GM19372 (cell line): ENCODE data around the gene TIMMDC1.
A peak's percentile ranks its signal among the peaks of the same experiment; 100 is the strongest.
"Not testable (repeated sequence)": the region's sequence is repeated elsewhere in the genome, so short reads cannot be mapped to it uniquely, and the experiment has no call there.

ENCODE experiments used
- ATAC-seq: cut with Tn5 transposase; IDR thresholded peaks from one replicate; pipeline ENCODE4 v1.9.1; 2021; ENCODE audit warnings: mild to moderate bottlenecking, low read depth, moderate library complexity; ENCODE audit not compliant: unreplicated experiment

The TIMMDC1 gene

GRCh38 chr3:119553823-119554415 lies 55.6 kb downstream of the TIMMDC1 start:
- ATAC-seq, result no peak

GRCh38 chr3:119555309-119555735 lies 57.0 kb downstream of the TIMMDC1 start:
- no peak for ATAC-seq

GRCh38 chr3:119555929-119556328 lies 57.6 kb downstream of the TIMMDC1 start:
- no peak for ATAC-seq

GRCh38 chr3:119557192-119557876 lies 59.0 kb downstream of the TIMMDC1 start:
- no peak for ATAC-seq

- no peak for ATAC-seq
These were observed 59.5 kb downstream of the TIMMDC1 start for GRCh38 chr3:119557877-119558269.

- no peak for ATAC-seq
These were observed 60.4 kb downstream of the TIMMDC1 start for GRCh38 chr3:119558626-119559317.

GRCh38 chr3:119559441-119559963 lies 61.2 kb downstream of the TIMMDC1 start, which contains the start of gene CD80:
CD80 (minus strand) TSS chr3:119559614; CDS start chr3:119557728, 1,886 bp downstream.
- peak; percentile 47 for ATAC-seq

- ATAC-seq, result no peak
These were observed 61.8 kb downstream of the TIMMDC1 start for GRCh38 chr3:119560160-119560559.

GRCh38 chr3:119562307-119562961 lies 64.1 kb downstream of the TIMMDC1 start:
- ATAC-seq, result peak; percentile 67

- ATAC-seq, result not testable (repeated sequence)
These were observed 65.0 kb downstream of the TIMMDC1 start for GRCh38 chr3:119563334-119563733.

GRCh38 chr3:119569156-119569555 lies 70.8 kb downstream of the TIMMDC1 start:
- ATAC-seq, result no peak

- ATAC-seq, result no peak
These were observed 71.9 kb downstream of the TIMMDC1 start for GRCh38 chr3:119570229-119570628.

- ATAC-seq, result no peak
These were observed 72.9 kb downstream of the TIMMDC1 start for GRCh38 chr3:119571230-119571629.

GRCh38 chr3:119571688-119572087 lies 73.3 kb downstream of the TIMMDC1 start:
- ATAC-seq, result no peak
